ENCODE results near the gene RMRP.

DNA sequence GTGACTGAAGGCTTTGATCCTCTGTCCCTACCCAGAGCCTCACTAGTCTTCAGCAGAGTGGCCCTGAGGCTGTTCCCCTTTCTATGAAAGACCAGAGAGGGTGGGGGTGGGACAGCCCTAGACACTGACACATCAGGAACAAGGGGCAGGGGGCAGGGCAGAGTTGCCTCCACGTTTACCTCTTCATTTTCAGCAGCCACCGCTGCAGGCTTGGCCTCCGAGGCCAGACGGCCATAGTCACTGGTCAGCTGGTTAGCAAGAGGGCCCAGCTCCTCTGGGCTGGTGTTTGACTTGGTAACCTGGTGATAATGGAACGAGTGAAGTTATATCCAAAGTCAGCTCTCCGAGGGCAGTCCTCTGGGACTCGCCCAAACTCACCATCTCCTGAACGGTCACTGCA lies 47.6 kb upstream of the RMRP start:
- TF ChIP-seq GATA2 (IDR thresholded peaks at IDR 0.05; ENCODE audit: low read depth, low read length) (no peak), GATA3 (IDR thresholded peaks at IDR 0.05; ENCODE audit: low read depth, low read length) (no peak)
